ENCODE results near the gene LAG3.

The LAG3 gene

DNA sequence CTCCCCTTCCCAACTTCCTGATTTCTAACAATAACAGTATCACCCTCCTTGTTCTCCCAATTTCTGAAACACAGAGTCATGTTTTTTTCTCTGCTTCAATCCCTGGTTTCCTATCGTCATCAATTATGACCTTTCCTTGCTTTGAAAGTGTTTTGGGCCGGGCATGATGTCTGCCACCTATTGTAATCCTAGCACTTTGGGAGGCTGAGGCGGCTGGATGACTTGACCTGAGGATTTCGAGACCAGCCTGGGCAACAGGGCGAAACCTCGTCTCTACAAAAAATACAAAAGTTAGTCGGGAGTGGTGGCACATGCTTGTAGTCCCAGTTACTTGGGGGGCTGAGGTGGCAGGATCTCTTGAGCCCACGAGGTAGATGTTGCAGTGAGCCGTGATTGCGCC lies 36.7 kb downstream of the LAG3 start:
- H3K27ac ChIP-seq: no peak overlapping the region
- H3K4me3 ChIP-seq: no peak overlapping the region
- TF ChIP-seq, protein P1, sequence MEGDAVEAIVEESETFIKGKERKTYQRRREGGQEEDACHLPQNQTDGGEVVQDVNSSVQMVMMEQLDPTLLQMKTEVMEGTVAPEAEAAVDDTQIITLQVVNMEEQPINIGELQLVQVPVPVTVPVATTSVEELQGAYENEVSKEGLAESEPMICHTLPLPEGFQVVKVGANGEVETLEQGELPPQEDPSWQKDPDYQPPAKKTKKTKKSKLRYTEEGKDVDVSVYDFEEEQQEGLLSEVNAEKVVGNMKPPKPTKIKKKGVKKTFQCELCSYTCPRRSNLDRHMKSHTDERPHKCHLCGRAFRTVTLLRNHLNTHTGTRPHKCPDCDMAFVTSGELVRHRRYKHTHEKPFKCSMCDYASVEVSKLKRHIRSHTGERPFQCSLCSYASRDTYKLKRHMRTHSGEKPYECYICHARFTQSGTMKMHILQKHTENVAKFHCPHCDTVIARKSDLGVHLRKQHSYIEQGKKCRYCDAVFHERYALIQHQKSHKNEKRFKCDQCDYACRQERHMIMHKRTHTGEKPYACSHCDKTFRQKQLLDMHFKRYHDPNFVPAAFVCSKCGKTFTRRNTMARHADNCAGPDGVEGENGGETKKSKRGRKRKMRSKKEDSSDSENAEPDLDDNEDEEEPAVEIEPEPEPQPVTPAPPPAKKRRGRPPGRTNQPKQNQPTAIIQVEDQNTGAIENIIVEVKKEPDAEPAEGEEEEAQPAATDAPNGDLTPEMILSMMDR (IDR thresholded peaks at IDR 0.05): no peak
- DNase-seq (ENCODE audit: low spot score): no peak

DNA sequence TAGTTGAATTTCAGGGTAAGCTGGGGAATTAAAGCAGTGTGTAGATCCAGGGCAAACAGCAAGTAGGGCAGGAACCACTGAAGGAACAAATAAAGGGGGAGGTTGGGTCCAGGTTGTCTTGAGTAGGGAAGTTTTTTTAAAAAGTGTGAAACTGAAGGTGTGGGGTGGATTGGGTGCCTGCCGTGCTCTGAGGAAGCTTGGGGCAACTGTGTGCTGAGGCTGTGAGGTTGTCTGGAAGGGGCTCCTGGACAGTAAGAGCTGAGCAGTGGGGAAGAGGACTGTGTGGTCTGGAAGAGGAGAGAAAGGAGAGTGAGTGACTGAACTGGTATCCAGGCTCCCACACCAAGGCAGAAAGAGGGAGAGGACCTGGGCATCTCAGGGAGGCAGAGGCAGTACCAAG lies 38.4 kb downstream of the LAG3 start:
- Histone ChIP-seq H3K27ac (no peak overlapping the region), H3K4me3 (no peak overlapping the region)
- TF ChIP-seq, protein P1 (IDR thresholded peaks at IDR 0.05): no peak

DNA sequence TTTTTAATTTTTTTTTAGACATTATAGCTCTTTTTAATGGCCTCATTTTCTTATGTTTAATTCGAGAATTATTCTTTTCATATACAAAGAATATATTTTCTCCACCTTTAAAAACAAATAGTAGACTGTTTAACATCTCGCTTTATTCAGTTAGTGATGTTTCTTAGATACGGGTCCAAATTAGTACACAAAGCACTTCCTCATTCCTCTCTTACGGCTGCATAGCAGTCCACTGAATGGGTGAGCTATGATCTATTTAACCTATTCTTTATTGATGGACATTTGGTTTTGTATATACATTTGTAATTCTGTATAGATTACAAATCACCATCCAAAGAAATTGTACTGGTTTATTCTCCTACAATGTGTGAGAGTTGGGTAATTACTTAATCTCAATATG lies 41.0 kb downstream of the LAG3 start:
- Histone ChIP-seq H3K27ac (no peak overlapping the region), H3K4me3 (no peak overlapping the region)
- TF ChIP-seq, protein P1 (IDR thresholded peaks at IDR 0.05): no peak
- DNase-seq (ENCODE audit: low spot score): no peak

More for the DNA sequence above, 38.4 kb downstream of the LAG3 start:
- DNase-seq (ENCODE audit: low spot score): no peak

DNA sequence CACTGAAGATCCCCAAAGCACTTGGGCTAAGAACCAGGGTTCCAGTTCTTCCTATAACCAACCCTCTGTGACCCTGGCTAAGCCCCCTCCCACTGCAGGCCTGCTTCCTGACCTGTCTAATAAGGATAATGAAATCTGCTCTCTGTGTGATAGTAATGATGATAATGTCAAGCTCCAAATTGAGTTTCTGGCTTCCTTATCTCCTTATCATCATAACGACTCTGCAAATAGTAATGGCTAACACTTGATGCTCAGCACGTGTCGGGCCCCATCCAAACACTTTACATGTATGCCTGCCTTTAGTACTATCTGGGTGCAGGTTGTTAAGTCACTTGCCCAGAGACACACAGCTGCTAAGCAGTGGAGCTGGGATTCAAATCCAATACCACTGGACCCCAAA lies 44.3 kb downstream of the LAG3 start:
- Histone ChIP-seq H3K27ac (no peak overlapping the region), H3K4me3 (no peak overlapping the region)
- TF ChIP-seq, protein P1 (IDR thresholded peaks at IDR 0.05): no peak
- DNase-seq (ENCODE audit: low spot score): no peak

DNA sequence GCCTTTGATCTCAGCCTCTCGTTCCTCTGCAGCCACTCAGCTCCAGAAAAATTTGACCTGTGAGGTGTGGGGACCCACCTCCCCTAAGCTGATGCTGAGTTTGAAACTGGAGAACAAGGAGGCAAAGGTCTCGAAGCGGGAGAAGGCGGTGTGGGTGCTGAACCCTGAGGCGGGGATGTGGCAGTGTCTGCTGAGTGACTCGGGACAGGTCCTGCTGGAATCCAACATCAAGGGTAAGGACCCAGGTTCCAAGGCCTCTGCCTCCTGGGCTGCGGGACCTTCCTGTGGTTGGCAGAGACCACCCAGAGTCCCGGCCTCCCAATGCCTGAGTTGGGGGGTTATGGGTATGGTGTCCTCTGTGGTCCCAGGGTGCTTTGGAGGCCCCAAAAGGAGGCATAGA lies 44.8 kb downstream of the LAG3 start:
- no peak overlapping the region for H3K4me3 ChIP-seq
- H3K27ac ChIP-seq: no peak overlapping the region
- DNase-seq (ENCODE audit: low spot score): no peak
- TF ChIP-seq, protein P1 (IDR thresholded peaks at IDR 0.05): no peak

DNA sequence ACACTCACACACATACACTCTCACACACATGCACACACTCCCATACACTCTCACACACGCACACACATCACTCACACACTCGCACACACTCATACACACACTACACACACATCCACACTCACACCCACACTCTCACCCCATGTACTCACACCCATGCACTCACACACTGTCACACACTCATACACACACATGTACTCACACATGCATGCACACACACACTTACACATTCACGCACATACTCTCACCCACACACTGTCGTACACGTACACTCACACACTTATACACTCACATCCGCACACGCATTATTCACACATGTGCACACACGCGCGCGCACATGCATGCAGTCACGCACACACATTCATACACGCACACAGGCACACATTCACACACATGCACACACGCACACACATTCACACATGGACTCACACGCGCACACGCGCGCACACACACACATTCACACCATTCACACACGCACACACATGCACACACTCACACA lies 45.4 kb downstream of the LAG3 start:
- Histone ChIP-seq H3K4me3 (no peak overlapping the region), H3K27ac (no peak overlapping the region)
- DNase-seq (ENCODE audit: low spot score): no peak
- TF ChIP-seq, protein P1 (IDR thresholded peaks at IDR 0.05): no peak

DNA sequence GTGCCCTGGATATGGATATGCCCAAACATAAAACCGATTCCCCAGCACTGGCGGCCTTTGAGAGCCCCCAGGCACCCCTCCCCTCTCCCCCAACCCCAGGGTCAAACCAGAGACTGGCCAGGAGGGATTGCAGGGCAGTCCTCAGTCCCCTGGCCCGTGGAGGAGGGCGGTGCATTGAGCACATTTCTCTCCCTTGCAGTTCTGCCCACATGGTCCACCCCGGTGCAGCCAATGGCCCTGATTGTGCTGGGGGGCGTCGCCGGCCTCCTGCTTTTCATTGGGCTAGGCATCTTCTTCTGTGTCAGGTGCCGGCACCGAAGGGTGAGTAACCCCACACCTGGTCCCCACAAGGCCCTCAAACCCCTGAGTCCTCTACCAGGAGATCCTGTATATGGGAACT lies 45.9 kb downstream of the LAG3 start:
- H3K27ac ChIP-seq: no peak overlapping the region
- no peak for DNase-seq (ENCODE audit: low spot score)
- TF ChIP-seq, protein P1 (IDR thresholded peaks at IDR 0.05): no peak
- H3K4me3 ChIP-seq: no peak overlapping the region
